Activated T-cell treated with anti-CD3 and anti-CD28 coated beads for 48 hours (primary cell): ENCODE results near the gene CAMKMT.

ENCODE experiments used
- DNase-seq: peaks from one replicate; pipeline ENCODE4 v3.0.0-alpha.2; 2020; ENCODE audit warnings: low read depth

Gene CAMKMT

GRCh38 chr2:44772131-44772530 lies 410.4 kb downstream of the CAMKMT start:
- no peak for DNase-seq

GRCh38 chr2:44772669-44773378 lies 411.1 kb downstream of the CAMKMT start:
- no peak for DNase-seq

- DNase-seq = no peak
These were observed 413.2 kb downstream of the CAMKMT start for GRCh38 chr2:44774826-44775492.

GRCh38 chr2:44777036-44777435 lies 415.3 kb downstream of the CAMKMT start:
- no peak for DNase-seq

- no peak for DNase-seq
These were observed 415.8 kb downstream of the CAMKMT start for GRCh38 chr2:44777537-44777936.

GRCh38 chr2:44778221-44778654 lies 416.5 kb downstream of the CAMKMT start:
- DNase-seq = no peak

GRCh38 chr2:44778671-44779476 lies 417.1 kb downstream of the CAMKMT start:
- no peak for DNase-seq

- no peak for DNase-seq
These were observed 418.0 kb downstream of the CAMKMT start for GRCh38 chr2:44779793-44780192.

- DNase-seq = no peak
These were observed 418.7 kb downstream of the CAMKMT start for GRCh38 chr2:44780406-44780805.

- DNase-seq = no peak
These were observed 423.7 kb downstream of the CAMKMT start for GRCh38 chr2:44785433-44785832.

- no peak for DNase-seq
These were observed 424.5 kb downstream of the CAMKMT start for GRCh38 chr2:44786045-44786816.

- no peak for DNase-seq
These were observed 425.1 kb downstream of the CAMKMT start for GRCh38 chr2:44786817-44787214.

GRCh38 chr2:44787663-44788062 lies 425.9 kb downstream of the CAMKMT start:
- no peak for DNase-seq

- no peak for DNase-seq
These were observed 427.7 kb downstream of the CAMKMT start for GRCh38 chr2:44789446-44789845.

- no peak for DNase-seq
These were observed 428.4 kb downstream of the CAMKMT start for GRCh38 chr2:44789971-44790721.

- DNase-seq = no peak
These were observed 431.6 kb downstream of the CAMKMT start for GRCh38 chr2:44793322-44793870.

- DNase-seq = no peak
These were observed 435.0 kb downstream of the CAMKMT start for GRCh38 chr2:44796771-44797170.

GRCh38 chr2:44798139-44798659 lies 436.5 kb downstream of the CAMKMT start:
- no peak for DNase-seq

GRCh38 chr2:44799105-44799504 lies 437.4 kb downstream of the CAMKMT start:
- no peak for DNase-seq

- no peak for DNase-seq
These were observed 438.0 kb downstream of the CAMKMT start for GRCh38 chr2:44799754-44800153.
